RWPE2 (cell line): ENCODE results near the gene SUGCT.

Experiments
- ATAC-seq: fragments of 200-7000 bp; cut with Tn5 transposase; 3 replicates; pipeline ENCODE4 v1.9.1; 2021; ENCODE audit warnings: low read depth
- DNase-seq: peaks from one replicate; pipeline ENCODE4 v3.0.0-alpha.2; 2020; ENCODE audit warnings: low spot score
- H3K27ac ChIP-seq: fragments of 450-650 bp; 2 replicates; pipeline ENCODE4 v1.5.1; 2017; ENCODE audit warnings: mild to moderate bottlenecking; ENCODE audit not compliant: poor library complexity, severe bottlenecking
- H3K27me3 ChIP-seq: fragments of 250-450 bp; sonication (Bioruptor Pico); 2 replicates; pipeline ENCODE4 v1.5.1; 2021; ENCODE audit warnings: mild to moderate bottlenecking, moderate library complexity; ENCODE audit not compliant: insufficient read depth, poor library complexity, severe bottlenecking
- H3K36me3 ChIP-seq: fragments of 250-450 bp; sonication (Bioruptor Pico); 2 replicates; pipeline ENCODE4 v1.5.1; 2020; ENCODE audit warnings: low read depth, mild to moderate bottlenecking, moderate library complexity
- H3K4me1 ChIP-seq: fragments of 250-450 bp; sonication (Bioruptor Pico); 2 replicates; pipeline ENCODE4 v1.5.1; 2021; ENCODE audit warnings: mild to moderate bottlenecking, moderate library complexity; ENCODE audit not compliant: insufficient read depth, poor library complexity, severe bottlenecking
- H3K4me3 ChIP-seq: fragments of 250-450 bp; sonication (Bioruptor Pico); 2 replicates; pipeline ENCODE4 v1.5.1; 2021; ENCODE audit warnings: mild to moderate bottlenecking, moderate library complexity; ENCODE audit not compliant: severe bottlenecking
- H3K9me3 ChIP-seq: fragments of 250-450 bp; sonication (Bioruptor Pico); 2 replicates; pipeline ENCODE4 v1.5.1; 2021; ENCODE audit warnings: mild to moderate bottlenecking, moderate library complexity; ENCODE audit not compliant: severe bottlenecking
- CTCF ChIP-seq: fragments of 450-650 bp; IDR thresholded peaks from one replicate; pipeline ENCODE4 v1.5.1; 2017; ENCODE audit warnings: mild to moderate bottlenecking, moderate library complexity; ENCODE audit not compliant: poor library complexity, severe bottlenecking

Gene SUGCT

GRCh38 chr7:40804477-40805215, 669.8 kb downstream of the SUGCT start:
- no peak for TF ChIP-seq CTCF
- H3K27ac ChIP-seq, result no peak overlapping the region
- H3K27me3 ChIP-seq, result no peaks in the 10 kb centered on the region
- no peak overlapping the region for H3K4me3 ChIP-seq
- no peak for ATAC-seq
- H3K4me1 ChIP-seq, result no peaks in the 10 kb centered on the region
- no peaks in the 10 kb centered on the region for H3K9me3 ChIP-seq
- H3K36me3 ChIP-seq, result no peaks in the 10 kb centered on the region
- no peak for DNase-seq

DNA sequence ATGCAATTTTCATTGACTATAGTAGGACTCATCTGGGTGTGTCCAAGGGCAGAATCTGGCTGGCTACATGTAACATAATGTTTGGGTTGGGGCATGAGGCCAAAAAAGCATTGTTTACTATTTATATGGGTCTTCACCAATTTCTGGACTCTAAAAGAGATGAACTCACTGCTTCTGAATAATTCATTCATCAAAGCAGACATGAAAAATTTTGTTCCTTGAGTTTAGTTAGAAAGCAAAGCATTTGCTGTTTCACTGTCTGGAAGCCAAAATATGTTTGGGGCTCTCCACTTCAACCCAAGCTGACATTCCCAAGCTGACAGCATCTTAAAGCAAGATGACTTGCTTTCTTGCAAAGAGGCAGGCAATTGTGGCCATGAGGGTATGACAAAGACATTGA, 670.6 kb downstream of the SUGCT start:
- no peak for ATAC-seq
- H3K4me1 ChIP-seq, result no peaks in the 10 kb centered on the region

GRCh38 chr7:40808378-40808942, 673.7 kb downstream of the SUGCT start:
- Histone ChIP-seq H3K9me3 (no peaks in the 10 kb centered on the region), H3K27me3 (no peaks in the 10 kb centered on the region), H3K4me3 (no peak overlapping the region), H3K36me3 (no peaks in the 10 kb centered on the region), H3K4me1 (no peaks in the 10 kb centered on the region), H3K27ac (peak overlapping the region; percentile 52)
- no peak for TF ChIP-seq CTCF
- ATAC-seq (peak; percentile 66), DNase-seq (no peak)

More for the DNA sequence above, 670.6 kb downstream of the SUGCT start:
- Histone ChIP-seq H3K4me3 (no peak overlapping the region), H3K27me3 (no peaks in the 10 kb centered on the region), H3K27ac (no peak overlapping the region), H3K36me3 (no peaks in the 10 kb centered on the region), H3K9me3 (no peaks in the 10 kb centered on the region)
- no peak for DNase-seq
- TF ChIP-seq CTCF, result no peak

DNA sequence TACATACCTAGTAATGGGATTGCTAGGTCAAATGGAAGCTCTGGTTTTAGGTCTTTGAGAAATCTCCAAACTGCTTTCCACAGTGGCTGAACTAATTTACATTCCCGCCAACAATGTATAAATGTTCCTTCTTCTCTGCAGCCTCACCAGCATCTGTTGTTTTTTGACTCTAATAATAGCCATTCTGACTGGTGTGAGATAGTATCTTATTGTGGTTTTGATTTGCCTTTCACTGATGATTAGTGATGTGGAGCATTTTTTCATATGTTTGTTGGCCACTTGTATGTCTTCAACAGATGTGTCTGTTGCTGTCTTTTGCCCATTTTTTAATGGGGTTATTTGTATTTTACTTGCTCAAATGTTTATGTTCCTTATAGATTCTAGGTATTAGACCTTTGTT, 675.5 kb downstream of the SUGCT start:
- Histone ChIP-seq H3K4me3 (no peak overlapping the region), H3K36me3 (no peaks in the 10 kb centered on the region), H3K4me1 (peaks cover 2% of the 10 kb centered on the region), H3K9me3 (no peaks in the 10 kb centered on the region), H3K27ac (no peak overlapping the region), H3K27me3 (no peaks in the 10 kb centered on the region)
- TF ChIP-seq CTCF, result no peak
- DNase-seq, result no peak
- ATAC-seq, result no peak

- Histone ChIP-seq H3K36me3 (no peaks in the 10 kb centered on the region), H3K4me1 (peaks cover 6% of the 10 kb centered on the region), H3K27me3 (no peaks in the 10 kb centered on the region), H3K4me3 (no peak overlapping the region), H3K9me3 (no peaks in the 10 kb centered on the region), H3K27ac (no peak overlapping the region)
- DNase-seq (no peak), ATAC-seq (no peak)
- TF ChIP-seq CTCF, result no peak
These were observed 676.9 kb downstream of the SUGCT start for GRCh38 chr7:40811666-40812065.
